ENCODE measurements around the gene CMSS1. TPM values are rescaled to one million over a fixed set of nuclear protein-coding genes. Genes with fewer than 3 reads are reported as not detected.
"Not testable (repeated sequence)": the region's sequence is repeated elsewhere in the genome, so short reads cannot be mapped to it uniquely, and the experiment has no call there.

CMSS1 gene
- total RNA-seq, 1 donor from 2014 or later: 51.5 TPM

- no peak for DNase-seq (ENCODE audit: low spot score)
These were observed 259.3 kb downstream of the CMSS1 start for GRCh38 chr3:100076731-100077529.

GRCh38 chr3:100079328-100079727, 261.7 kb downstream of the CMSS1 start:
- no peak for DNase-seq (ENCODE audit: low spot score)

GRCh38 chr3:100080573-100080972, 262.9 kb downstream of the CMSS1 start:
- DNase-seq (ENCODE audit: low spot score): no peak

- no peak for DNase-seq (ENCODE audit: low spot score)
These were observed 263.6 kb downstream of the CMSS1 start for GRCh38 chr3:100081311-100081710.

- DNase-seq (ENCODE audit: low spot score): no peak
These were observed 264.5 kb downstream of the CMSS1 start for GRCh38 chr3:100081986-100082692.

- DNase-seq (ENCODE audit: low spot score): no peak
These were observed 265.1 kb downstream of the CMSS1 start for GRCh38 chr3:100082714-100083113.

GRCh38 chr3:100083209-100083608, 265.5 kb downstream of the CMSS1 start:
- no peak for DNase-seq (ENCODE audit: low spot score)

- no peak for DNase-seq (ENCODE audit: low spot score)
These were observed 266.6 kb downstream of the CMSS1 start for GRCh38 chr3:100084100-100084806.

- DNase-seq (ENCODE audit: low spot score): no peak
These were observed 268.7 kb downstream of the CMSS1 start for GRCh38 chr3:100086401-100086800.

- no peak for DNase-seq (ENCODE audit: low spot score)
These were observed 269.5 kb downstream of the CMSS1 start for GRCh38 chr3:100087198-100087597.

- DNase-seq (ENCODE audit: low spot score): no peak
These were observed 271.2 kb downstream of the CMSS1 start for GRCh38 chr3:100088735-100089368.

GRCh38 chr3:100089812-100090668, 272.4 kb downstream of the CMSS1 start:
- DNase-seq (ENCODE audit: low spot score): no peak

GRCh38 chr3:100090669-100091005, 273.0 kb downstream of the CMSS1 start:
- DNase-seq (ENCODE audit: low spot score): no peak

- no peak for DNase-seq (ENCODE audit: low spot score)
These were observed 276.2 kb downstream of the CMSS1 start for GRCh38 chr3:100093831-100094230.

GRCh38 chr3:100096286-100096685, 278.6 kb downstream of the CMSS1 start:
- not testable (repeated sequence) for DNase-seq (ENCODE audit: low spot score)

GRCh38 chr3:100096866-100097265, 279.2 kb downstream of the CMSS1 start:
- DNase-seq (ENCODE audit: low spot score): no peak

- DNase-seq (ENCODE audit: low spot score): no peak
These were observed 280.5 kb downstream of the CMSS1 start for GRCh38 chr3:100097919-100098783.

GRCh38 chr3:100098784-100099070, 281.1 kb downstream of the CMSS1 start:
- DNase-seq (ENCODE audit: low spot score): no peak

- no peak for DNase-seq (ENCODE audit: low spot score)
These were observed 282.0 kb downstream of the CMSS1 start for GRCh38 chr3:100099621-100100020.

GRCh38 chr3:100100425-100100824, 282.8 kb downstream of the CMSS1 start:
- no peak for DNase-seq (ENCODE audit: low spot score)
